OCI-LY3 (cell line): Measurements from ENCODE around the gene TUBB2A.

Experiments used
- EZH2phosphoT487 ChIP-seq: fragments of 200-600 bp; shearing (Covaris generic); IDR thresholded peaks from 2 replicates; pipeline ENCODE4 v1.6.1; 2018; ENCODE audit warnings: antibody characterized with exemption, mixed run types, low read depth
- TF ChIP-seq, protein P1 (sequence below): fragments of 200-600, 300-600 bp; sonication (generic); IDR thresholded peaks from 2 replicates; pipeline ENCODE4 v1.5.1; 2014; ENCODE audit warnings: antibody characterized with exemption, low read length, low read depth

DNA sequence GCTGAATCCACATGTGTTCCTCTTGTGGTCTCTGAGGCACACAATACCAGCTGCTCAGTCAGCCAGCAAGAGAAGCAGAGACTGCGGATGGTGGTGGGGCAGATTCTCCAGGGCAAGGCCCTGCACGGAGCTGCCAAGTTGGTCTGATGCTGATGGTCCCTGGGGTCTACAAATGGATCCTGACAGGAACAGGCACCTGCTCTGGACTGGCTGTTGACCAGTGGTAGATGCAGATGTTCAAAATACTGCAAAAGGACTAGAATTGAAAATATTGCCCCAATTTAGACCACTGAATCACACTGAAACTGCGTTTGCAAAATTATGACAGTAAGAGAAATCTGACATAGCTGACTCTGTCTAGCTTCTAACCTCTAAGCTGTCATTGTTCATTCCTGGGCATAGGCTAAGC is 29.6 kb upstream of the TUBB2A start:
- TF ChIP-seq, protein P1, sequence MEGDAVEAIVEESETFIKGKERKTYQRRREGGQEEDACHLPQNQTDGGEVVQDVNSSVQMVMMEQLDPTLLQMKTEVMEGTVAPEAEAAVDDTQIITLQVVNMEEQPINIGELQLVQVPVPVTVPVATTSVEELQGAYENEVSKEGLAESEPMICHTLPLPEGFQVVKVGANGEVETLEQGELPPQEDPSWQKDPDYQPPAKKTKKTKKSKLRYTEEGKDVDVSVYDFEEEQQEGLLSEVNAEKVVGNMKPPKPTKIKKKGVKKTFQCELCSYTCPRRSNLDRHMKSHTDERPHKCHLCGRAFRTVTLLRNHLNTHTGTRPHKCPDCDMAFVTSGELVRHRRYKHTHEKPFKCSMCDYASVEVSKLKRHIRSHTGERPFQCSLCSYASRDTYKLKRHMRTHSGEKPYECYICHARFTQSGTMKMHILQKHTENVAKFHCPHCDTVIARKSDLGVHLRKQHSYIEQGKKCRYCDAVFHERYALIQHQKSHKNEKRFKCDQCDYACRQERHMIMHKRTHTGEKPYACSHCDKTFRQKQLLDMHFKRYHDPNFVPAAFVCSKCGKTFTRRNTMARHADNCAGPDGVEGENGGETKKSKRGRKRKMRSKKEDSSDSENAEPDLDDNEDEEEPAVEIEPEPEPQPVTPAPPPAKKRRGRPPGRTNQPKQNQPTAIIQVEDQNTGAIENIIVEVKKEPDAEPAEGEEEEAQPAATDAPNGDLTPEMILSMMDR, result no peak
- no peak for TF ChIP-seq EZH2phosphoT487
